AG10803 (cell line): ENCODE measurements around the gene LGR4.

Experiments
- DNase-seq: peaks from one replicate; pipeline ENCODE4 v3.0.0; 2010; ENCODE audit warnings: low read depth
- H3K4me3 ChIP-seq: 2 replicates; pipeline ENCODE4 v1.5.1; 2011; ENCODE audit warnings: mild to moderate bottlenecking, low read length, control low read depth
- TF ChIP-seq, protein P1 (sequence below): conservative IDR thresholded peaks from 2 replicates; pipeline ENCODE4 v1.5.1; 2011; ENCODE audit warnings: mild to moderate bottlenecking, low read length, control low read depth, inconsistent platforms

The LGR4 gene

DNA sequence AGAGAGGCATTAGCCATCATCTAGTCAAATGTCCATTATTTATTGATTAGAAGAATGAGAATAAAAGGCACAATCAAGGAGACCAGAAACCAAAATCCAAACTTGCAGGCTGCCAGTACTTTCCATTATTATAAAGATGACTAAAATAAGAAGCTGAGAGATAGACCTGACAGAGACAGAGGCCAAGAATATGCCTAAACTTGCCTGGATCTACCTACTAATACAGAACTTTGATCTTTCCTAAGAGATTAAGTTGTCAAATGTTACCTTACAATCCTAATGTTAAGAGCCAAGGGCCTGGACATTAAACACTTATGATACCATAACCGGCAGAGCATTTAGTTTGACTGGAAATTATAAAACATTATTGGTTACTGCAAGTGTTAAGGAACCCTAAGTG, 6.2 kb downstream of the LGR4 start:
- no peak overlapping the region for H3K4me3 ChIP-seq
- DNase-seq, result no peak
- TF ChIP-seq, protein P1, sequence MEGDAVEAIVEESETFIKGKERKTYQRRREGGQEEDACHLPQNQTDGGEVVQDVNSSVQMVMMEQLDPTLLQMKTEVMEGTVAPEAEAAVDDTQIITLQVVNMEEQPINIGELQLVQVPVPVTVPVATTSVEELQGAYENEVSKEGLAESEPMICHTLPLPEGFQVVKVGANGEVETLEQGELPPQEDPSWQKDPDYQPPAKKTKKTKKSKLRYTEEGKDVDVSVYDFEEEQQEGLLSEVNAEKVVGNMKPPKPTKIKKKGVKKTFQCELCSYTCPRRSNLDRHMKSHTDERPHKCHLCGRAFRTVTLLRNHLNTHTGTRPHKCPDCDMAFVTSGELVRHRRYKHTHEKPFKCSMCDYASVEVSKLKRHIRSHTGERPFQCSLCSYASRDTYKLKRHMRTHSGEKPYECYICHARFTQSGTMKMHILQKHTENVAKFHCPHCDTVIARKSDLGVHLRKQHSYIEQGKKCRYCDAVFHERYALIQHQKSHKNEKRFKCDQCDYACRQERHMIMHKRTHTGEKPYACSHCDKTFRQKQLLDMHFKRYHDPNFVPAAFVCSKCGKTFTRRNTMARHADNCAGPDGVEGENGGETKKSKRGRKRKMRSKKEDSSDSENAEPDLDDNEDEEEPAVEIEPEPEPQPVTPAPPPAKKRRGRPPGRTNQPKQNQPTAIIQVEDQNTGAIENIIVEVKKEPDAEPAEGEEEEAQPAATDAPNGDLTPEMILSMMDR, result no peak

DNA sequence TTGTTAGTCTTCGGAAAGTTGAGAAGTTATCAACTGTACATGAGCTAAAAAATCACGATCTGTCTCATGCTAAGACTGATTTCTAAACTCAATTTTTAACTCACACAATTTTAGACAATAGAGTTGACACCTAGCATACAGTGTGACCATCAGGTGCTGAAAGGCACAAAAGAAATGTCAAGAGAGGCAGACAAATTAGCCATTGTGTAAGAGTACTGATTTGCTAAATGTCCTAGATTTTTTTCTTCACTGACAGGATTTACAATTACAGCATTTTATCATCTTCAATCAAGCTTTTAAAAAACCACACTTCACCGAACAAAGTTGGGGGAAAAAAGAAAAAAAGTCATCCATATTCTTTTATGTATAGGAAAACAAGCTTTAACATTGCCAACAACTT, 7.0 kb downstream of the LGR4 start:
- H3K4me3 ChIP-seq, result no peak overlapping the region
- DNase-seq, result no peak
- TF ChIP-seq, protein P1, result no peak

DNA sequence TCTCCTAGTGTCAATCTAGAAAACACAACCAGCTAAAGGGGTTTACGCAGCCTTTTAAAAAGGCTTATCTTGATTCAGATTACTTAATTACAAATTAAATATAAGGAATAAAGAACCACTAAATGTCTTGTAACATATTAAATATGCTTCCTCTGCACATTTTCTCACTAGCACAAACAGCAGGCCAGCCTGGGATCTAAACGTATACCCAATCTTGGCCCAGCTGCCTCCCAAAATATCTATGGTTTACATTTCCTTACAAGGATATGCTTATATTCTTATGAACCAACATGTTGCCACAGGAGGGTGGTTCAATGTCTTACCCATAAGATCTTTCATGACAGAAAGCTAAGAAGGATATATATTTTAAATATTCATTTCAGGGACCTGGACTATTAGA, 7.7 kb downstream of the LGR4 start:
- TF ChIP-seq, protein P1, result no peak
- no peak for DNase-seq
- H3K4me3 ChIP-seq, result no peak overlapping the region

DNA sequence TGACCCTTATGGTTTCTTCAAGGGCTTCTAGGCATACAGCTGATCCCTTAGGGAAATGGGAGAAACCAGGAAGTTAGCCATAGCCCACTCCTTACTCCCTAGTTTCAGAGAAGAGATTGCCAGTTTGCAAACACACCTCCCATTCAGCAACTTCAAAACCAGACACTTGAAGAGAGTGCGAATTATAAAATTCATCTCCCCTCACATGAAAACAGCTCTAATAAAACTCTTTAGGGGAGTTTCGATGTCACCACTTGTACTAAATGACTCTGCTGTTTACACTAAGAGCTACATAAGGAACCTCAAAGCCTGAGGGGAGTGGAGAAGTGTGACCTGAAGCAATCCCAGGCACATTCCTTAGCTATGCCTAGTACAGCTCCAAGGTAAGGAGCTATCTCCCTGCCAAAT, 8.3 kb downstream of the LGR4 start:
- no peak overlapping the region for H3K4me3 ChIP-seq
- no peak for DNase-seq
- TF ChIP-seq, protein P1, result no peak

- TF ChIP-seq, protein P1, result no peak
These were observed 10.0 kb downstream of the LGR4 start for GRCh38 chr11:27462543-27462942.

DNA sequence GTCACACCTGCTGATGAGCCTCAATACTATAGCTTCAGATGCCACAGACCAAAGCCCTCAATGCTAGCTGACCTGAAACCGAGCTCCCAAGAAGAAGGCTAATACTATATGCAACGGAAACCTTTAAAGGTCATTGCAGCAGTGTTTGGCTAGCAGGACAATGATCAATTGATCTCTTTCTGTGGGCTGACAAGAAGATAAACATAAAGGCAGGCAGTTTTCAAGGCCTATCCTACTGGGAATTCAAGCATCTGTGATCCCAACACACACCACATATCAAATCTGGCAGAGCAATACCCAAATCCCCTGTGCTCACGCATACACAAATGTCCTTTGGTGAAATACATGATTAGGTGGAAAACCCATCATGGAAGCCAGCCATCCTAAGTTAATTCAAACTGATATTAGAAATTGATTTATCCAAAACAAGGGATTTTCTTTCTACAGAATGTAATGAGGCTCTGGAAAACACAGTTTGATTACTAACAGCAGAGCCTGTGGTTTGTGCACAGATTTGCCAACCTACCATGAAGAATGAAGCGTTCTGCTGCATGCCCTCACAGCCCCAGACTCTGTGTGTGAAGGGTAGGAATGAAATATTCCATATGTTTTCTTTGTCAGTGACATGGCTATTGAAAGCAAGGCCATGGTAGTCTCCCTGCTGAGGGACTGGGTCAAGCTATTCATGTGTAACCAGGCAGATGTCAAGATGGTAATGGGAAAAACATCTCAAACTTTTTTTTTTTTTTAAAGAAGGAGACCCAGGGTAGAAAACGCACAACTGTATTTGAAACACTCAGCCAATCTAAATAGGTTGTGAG, 12.2 kb downstream of the LGR4 start:
- H3K4me3 ChIP-seq, result no peak overlapping the region
- no peak for DNase-seq

More at GRCh38 chr11:27462543-27462942, 10.0 kb downstream of the LGR4 start:
- no peak overlapping the region for H3K4me3 ChIP-seq
- no peak for DNase-seq

GRCh38 chr11:27459191-27459590, 13.4 kb downstream of the LGR4 start:
- no peak for DNase-seq
- no peak overlapping the region for H3K4me3 ChIP-seq
- TF ChIP-seq, protein P1, result no peak

More for the DNA sequence above, 12.2 kb downstream of the LGR4 start:
- TF ChIP-seq, protein P1, result no peak
